ENCODE results near the gene RNF213.

RNF213 gene

DNA sequence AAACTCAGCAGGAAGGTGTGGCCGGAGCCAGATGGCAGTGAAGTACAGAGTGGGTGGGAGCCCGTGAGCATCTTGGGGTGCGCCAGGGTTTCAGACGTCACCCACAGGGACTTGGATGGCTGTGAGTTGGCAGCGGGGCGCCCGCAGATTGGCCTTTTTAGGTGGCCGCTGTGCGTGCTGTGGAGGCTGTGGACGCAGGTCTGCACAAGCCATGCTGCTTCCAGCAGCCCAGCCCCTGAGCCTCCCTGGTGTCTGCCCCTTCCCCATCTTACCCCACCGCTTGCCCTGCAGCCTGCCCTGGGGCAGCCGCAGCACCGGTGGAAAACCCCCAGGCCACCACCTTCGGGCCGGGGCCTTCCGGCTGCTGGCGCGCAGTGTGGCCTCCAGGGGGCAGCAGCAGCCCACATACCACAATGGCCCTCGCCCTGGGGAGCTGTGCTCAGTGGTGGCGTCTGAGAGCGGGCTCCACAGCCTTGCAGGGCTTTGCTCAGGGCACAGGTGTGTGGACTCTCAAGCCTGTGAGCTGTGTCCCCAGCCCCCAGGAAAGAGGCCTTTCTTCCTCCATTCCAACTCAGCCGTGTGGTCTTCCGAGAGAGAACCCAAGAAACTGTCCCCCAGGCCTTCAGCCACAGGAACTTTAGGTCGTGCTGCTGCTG lies 166.1 kb downstream of the RNF213 start:
- no peak overlapping the region for H3K9ac ChIP-seq (ENCODE audit: low read length)
- no peaks in the 10 kb centered on the region for H3K79me2 ChIP-seq (ENCODE audit: low read length)
- no peaks in the 10 kb centered on the region for H3K36me3 ChIP-seq (replicated peaks; ENCODE audit: low read depth, low read length)
- H3K9me3 ChIP-seq (ENCODE audit: insufficient read depth, low read length) = no peaks in the 10 kb centered on the region
- no peaks in the 10 kb centered on the region for H3K27me3 ChIP-seq (ENCODE audit: low read depth, low read length)
- H2AFZ ChIP-seq (ENCODE audit: low read depth, low read length) = peak overlapping the region; percentile 84
- H3K4me3 ChIP-seq (ENCODE audit: low read length) = peak overlapping the region; percentile 59
- peak overlapping the region; percentile 83 for H3K4me2 ChIP-seq (ENCODE audit: low read length)
- H3K4me1 ChIP-seq (ENCODE audit: low read length) = peaks cover 9% of the 10 kb centered on the region
- TF ChIP-seq CTCF (IDR thresholded peaks at IDR 0.05; ENCODE audit: low read depth, low read length) (peak; percentile 92), EZH2phosphoT487 (IDR thresholded peaks at IDR 0.05; ENCODE audit: low read depth) (no peak)
- no peak overlapping the region for H3K27ac ChIP-seq (ENCODE audit: low read length)
- no peaks in the 10 kb centered on the region for H4K20me1 ChIP-seq (ENCODE audit: insufficient read depth, low read length)

DNA sequence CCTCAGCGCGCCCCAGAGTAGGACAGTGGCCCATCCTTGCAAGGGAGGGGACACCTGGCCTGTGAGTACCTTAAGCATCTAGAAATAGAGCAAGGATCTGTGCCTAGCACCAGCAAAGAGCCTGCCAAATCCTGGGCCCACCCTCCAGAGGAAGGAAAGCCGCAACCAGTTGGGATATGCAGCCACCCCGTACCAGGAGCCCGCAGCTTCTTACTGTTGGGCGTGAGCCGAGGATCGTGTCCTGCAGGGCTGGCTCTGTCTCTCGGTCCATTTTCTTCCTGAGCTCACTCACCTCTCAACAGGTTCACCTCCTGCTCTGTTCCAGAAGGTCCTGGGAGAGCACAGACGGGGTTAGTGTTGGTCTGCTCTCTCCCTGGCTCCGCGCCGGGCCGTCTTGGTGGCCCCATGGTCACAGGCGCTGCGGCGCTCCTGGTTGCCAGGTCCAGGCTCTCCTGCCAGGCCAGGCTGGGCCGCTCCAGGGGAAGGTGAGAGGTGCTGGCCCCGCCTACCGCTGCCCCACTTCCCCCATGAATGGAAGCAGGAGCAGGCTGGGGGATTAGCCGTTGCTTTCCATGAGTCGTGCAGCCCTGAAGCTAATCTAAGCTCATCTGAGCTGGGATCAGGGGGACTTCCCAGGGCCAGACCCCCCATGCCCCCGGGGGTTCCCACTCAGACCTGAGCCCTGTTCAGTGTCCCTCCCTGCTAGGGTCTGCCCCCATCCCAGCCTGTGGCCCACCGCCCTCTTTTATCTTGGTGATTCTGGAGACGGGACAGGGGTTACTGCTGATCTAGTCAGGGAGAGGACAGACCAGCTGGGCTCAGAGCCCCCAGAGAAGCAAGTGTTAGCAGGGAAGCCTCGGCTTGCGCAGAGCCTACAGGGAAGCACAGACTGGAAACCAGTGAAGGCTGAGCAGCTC lies 167.0 kb downstream of the RNF213 start:
- TF ChIP-seq EZH2phosphoT487 (IDR thresholded peaks at IDR 0.05; ENCODE audit: low read depth) (no peak), CTCF (IDR thresholded peaks at IDR 0.05; ENCODE audit: low read depth, low read length) (no peak)
- H3K9ac ChIP-seq (ENCODE audit: low read length) = no peak overlapping the region
- H3K27me3 ChIP-seq (ENCODE audit: low read depth, low read length) = no peaks in the 10 kb centered on the region
- H3K4me3 ChIP-seq (ENCODE audit: low read length) = no peak overlapping the region
- no peak overlapping the region for H2AFZ ChIP-seq (ENCODE audit: low read depth, low read length)
- no peaks in the 10 kb centered on the region for H3K9me3 ChIP-seq (ENCODE audit: insufficient read depth, low read length)
- peak overlapping the region; percentile 83; the same call in 1 of the 2 replicates for H3K4me2 ChIP-seq (ENCODE audit: low read length)
- H3K36me3 ChIP-seq (replicated peaks; ENCODE audit: low read depth, low read length) = no peaks in the 10 kb centered on the region
- peaks cover 9% of the 10 kb centered on the region for H3K4me1 ChIP-seq (ENCODE audit: low read length)
- no peaks in the 10 kb centered on the region for H3K79me2 ChIP-seq (ENCODE audit: low read length)
- no peaks in the 10 kb centered on the region for H4K20me1 ChIP-seq (ENCODE audit: insufficient read depth, low read length)
- H3K27ac ChIP-seq (ENCODE audit: low read length) = no peak overlapping the region

DNA sequence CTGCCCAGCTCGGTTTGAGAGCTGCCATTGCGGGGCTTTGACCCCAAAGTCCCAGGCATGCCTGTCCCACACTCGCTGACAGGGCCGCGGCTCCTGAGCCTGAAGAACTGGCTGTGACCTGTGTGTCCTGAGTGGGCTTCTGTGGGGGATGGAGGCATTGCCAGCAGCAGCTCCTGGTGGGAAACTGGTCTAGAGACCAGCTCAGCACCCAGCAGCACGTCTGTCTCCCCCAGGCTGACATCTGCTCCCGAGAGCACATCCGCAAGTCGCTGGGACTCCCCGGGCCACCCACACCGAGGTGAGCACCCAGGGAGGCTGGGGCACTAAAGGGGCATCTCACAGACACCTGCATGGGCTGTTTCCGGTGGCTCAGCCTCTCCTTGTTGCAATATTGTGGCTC lies 167.7 kb downstream of the RNF213 start:
- no peaks in the 10 kb centered on the region for H3K27me3 ChIP-seq (ENCODE audit: low read depth, low read length)
- no peaks in the 10 kb centered on the region for H3K36me3 ChIP-seq (replicated peaks; ENCODE audit: low read depth, low read length)
- H3K9ac ChIP-seq (ENCODE audit: low read length) = no peak overlapping the region

More for the DNA sequence above, 167.7 kb downstream of the RNF213 start:
- Histone ChIP-seq H3K79me2 (ENCODE audit: low read length) (no peaks in the 10 kb centered on the region), H2AFZ (ENCODE audit: low read depth, low read length) (no peak overlapping the region), H3K4me3 (ENCODE audit: low read length) (no peak overlapping the region), H3K4me2 (ENCODE audit: low read length) (no peak overlapping the region), H3K9me3 (ENCODE audit: insufficient read depth, low read length) (no peaks in the 10 kb centered on the region), H4K20me1 (ENCODE audit: insufficient read depth, low read length) (no peaks in the 10 kb centered on the region), H3K4me1 (ENCODE audit: low read length) (peaks cover 9% of the 10 kb centered on the region), H3K27ac (ENCODE audit: low read length) (no peak overlapping the region)
- no peak for TF ChIP-seq EZH2phosphoT487 (IDR thresholded peaks at IDR 0.05; ENCODE audit: low read depth)
- TF ChIP-seq CTCF (IDR thresholded peaks at IDR 0.05; ENCODE audit: low read depth, low read length) = no peak

Measured in OCI-LY3 (cell line).